Fibroblast of the aortic adventitia (primary cell): Measurements from ENCODE around the gene TACSTD2. TPM values are rescaled to one million over a fixed set of nuclear protein-coding genes. Genes with fewer than 3 reads are reported as not detected.

ENCODE experiments used
- DNase-seq: peaks from one replicate; pipeline ENCODE4 v3.0.0-alpha.2; 2010; ENCODE audit warnings: low read depth
- H3K4me3 ChIP-seq: 2 replicates; pipeline ENCODE4 v1.5.1; 2011; ENCODE audit warnings: low read depth, mild to moderate bottlenecking, control low read depth, low read length, moderate library complexity
- CTCF ChIP-seq: IDR thresholded peaks from 2 replicates; pipeline ENCODE4 v1.5.1; 2011; ENCODE audit warnings: mild to moderate bottlenecking, low read length, control low read depth, inconsistent platforms; ENCODE audit not compliant: insufficient read depth
- total RNA-seq: library from RNA; depleted of rRNA; stranded (reverse); fragments of >200 nt; gene quantifications from 2 replicates; pipeline ENCODE4 v1.2.3, GENCODE V29; 2012; ENCODE audit warnings: low replicate concordance

The TACSTD2 gene
- total RNA-seq, 1 donor, result 0.36 TPM

GRCh38 chr1:58597996-58598395, 20.9 kb upstream of the TACSTD2 start:
- no peak overlapping the region for H3K4me3 ChIP-seq
- no peak for DNase-seq
- no peak for TF ChIP-seq CTCF

GRCh38 chr1:58597076-58597475, 20.0 kb upstream of the TACSTD2 start:
- no peak for DNase-seq
- TF ChIP-seq CTCF, result no peak
- H3K4me3 ChIP-seq, result no peak overlapping the region

GRCh38 chr1:58596631-58597052, 19.6 kb upstream of the TACSTD2 start:
- TF ChIP-seq CTCF, result no peak
- DNase-seq, result no peak
- H3K4me3 ChIP-seq, result no peak overlapping the region

- H3K4me3 ChIP-seq, result no peak overlapping the region
- TF ChIP-seq CTCF, result no peak
- DNase-seq, result no peak
These were observed 17.5 kb upstream of the TACSTD2 start for GRCh38 chr1:58594546-58594945.

GRCh38 chr1:58592522-58593134, 15.6 kb upstream of the TACSTD2 start:
- no peak for TF ChIP-seq CTCF
- peak; percentile 94 for DNase-seq
- no peak overlapping the region for H3K4me3 ChIP-seq

- no peak for DNase-seq
- no peak overlapping the region for H3K4me3 ChIP-seq
- no peak for TF ChIP-seq CTCF
These were observed 14.8 kb upstream of the TACSTD2 start for GRCh38 chr1:58591806-58592205.

- no peak overlapping the region for H3K4me3 ChIP-seq
- no peak for TF ChIP-seq CTCF
- DNase-seq, result no peak
These were observed 13.0 kb upstream of the TACSTD2 start for GRCh38 chr1:58590019-58590418.
